ENCODE data around the gene SEMA4G. TPM values are rescaled to one million over a fixed set of nuclear protein-coding genes. Genes with fewer than 3 reads are reported as not detected.
A peak's percentile ranks its signal among the peaks of the same experiment; 100 is the strongest.

Gene SEMA4G
- total and polyA plus RNA-seq, 2 of the 4 experiments (the other 2 are of a cell fraction) = 0.90 to 8.7 TPM

DNA sequence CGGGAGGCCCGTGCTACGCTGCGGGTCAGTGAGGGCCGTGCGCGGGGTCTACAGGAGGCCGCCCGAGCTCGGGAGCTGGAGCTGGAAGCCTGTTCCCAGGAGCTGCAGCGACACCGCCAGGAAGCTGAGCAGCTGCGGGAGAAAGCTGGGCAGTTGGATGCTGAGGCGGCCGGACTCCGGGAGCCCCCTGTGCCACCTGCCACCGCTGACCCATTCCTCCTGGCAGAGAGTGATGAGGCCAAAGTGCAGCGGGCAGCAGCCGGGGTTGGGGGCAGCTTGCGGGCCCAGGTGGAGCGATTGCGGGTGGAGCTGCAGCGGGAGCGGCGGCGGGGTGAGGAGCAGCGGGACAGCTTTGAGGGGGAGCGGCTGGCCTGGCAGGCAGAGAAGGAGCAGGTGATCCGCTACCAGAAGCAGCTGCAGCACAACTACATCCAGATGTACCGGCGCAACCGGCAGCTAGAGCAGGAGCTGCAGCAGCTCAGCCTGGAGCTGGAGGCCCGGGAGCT lies 37.3 kb downstream of the SEMA4G start:
- no peak overlapping the region for H4K5ac ChIP-seq (ENCODE audit: low read depth, low read length)
- ChIA-PET POLR2A (ENCODE audit: unreplicated experiment) (no interaction called here), CTCF (interaction anchor here (1.3 to 1.5 kb wide), 3 partner anchors 8 to 13 kb away, joined by 3 to 5 read pairs (median 4); no protein-coding TSS in a partner anchor)
- H4K91ac ChIP-seq (ENCODE audit: insufficient read depth, low read depth, low read length) = peak overlapping the region; percentile 56; the same call in 1 of the 2 replicates
- no peak overlapping the region for H2BK20ac ChIP-seq (ENCODE audit: low read depth, low read length)
- H3K36me3 ChIP-seq (ENCODE audit: control insufficient read depth, insufficient read depth, low read length) = peaks cover 47% of the 10 kb centered on the region
- no peak overlapping the region for H2BK15ac ChIP-seq (ENCODE audit: low read depth, low read length)
- no peak for ATAC-seq (ENCODE audit: low read depth)
- peaks cover 31% of the 10 kb centered on the region for H3K4me1 ChIP-seq (ENCODE audit: control insufficient read depth, insufficient read depth, low read length)
- H4K20me1 ChIP-seq (ENCODE audit: insufficient read depth, low read length) = peaks cover 59% of the 10 kb centered on the region
- H3K23ac ChIP-seq (ENCODE audit: low read depth, low read length) = peak overlapping the region; percentile 65; the same call in 1 of the 2 replicates
- H2AK5ac ChIP-seq (ENCODE audit: low read depth, low read length) = no peak overlapping the region; the same call in 1 of the 2 replicates
- in situ Hi-C loops (cut with MboI; ENCODE audit: low sequenced_read_pairs) = no loop called here
- 79% methylated on average over 33 of the region's 33 CpGs; no CpG with 5 or more reads in 1 of the 2 experiments for WGBS, 2 experiments (ENCODE audit: extremely low coverage in 2 of 2, insufficient read length in 1 of 2)
- peak; percentile 32 for DNase-seq
- no TSS peak for BruUV-seq (replicated peaks)
- H3K4ac ChIP-seq (ENCODE audit: low read depth, low read length) = peak overlapping the region; percentile 63; the same call in 1 of the 2 replicates
- peak overlapping the region; percentile 81; the same call in 1 of the 2 replicates for H3K27ac ChIP-seq (ENCODE audit: insufficient read depth, low read length)
- peak overlapping the region; percentile 39 for H2AK9ac ChIP-seq (replicated peaks; ENCODE audit: low read depth, low read length, poor library complexity)
- peak overlapping the region in 1 of 2 experiments; percentile 63; a peak in 1 of 4 replicates for H4K8ac ChIP-seq (ENCODE audit: low read depth in 2 of 2, low read length in 2 of 2)
- H3K9me3 ChIP-seq (ENCODE audit: control insufficient read depth, insufficient read depth, low read length) = no peaks in the 10 kb centered on the region
- peaks cover 14% of the 10 kb centered on the region for H3K9me1 ChIP-seq (ENCODE audit: insufficient read depth, low read length)
- H3K9ac ChIP-seq (ENCODE audit: low read depth, low read length) = no peak overlapping the region
- no peaks in the 10 kb centered on the region for H3K27me3 ChIP-seq (ENCODE audit: control insufficient read depth, insufficient read depth, low read length)
- H3K56ac ChIP-seq (ENCODE audit: extremely low read depth, insufficient read depth, low read length) = no peak overlapping the region
- H3K18ac ChIP-seq (ENCODE audit: low read depth, low read length) = no peak overlapping the region
- H3K79me1 ChIP-seq (ENCODE audit: low read depth in 1 of 2, low read length in 2 of 2) = peaks cover 21 to 69% of the 10 kb centered on the region in 2 experiments; a peak in 3 of 4 replicates
- peak overlapping the region; percentile 70; the same call in 1 of the 2 replicates for H2BK120ac ChIP-seq (ENCODE audit: low read depth, low read length)
- H3K4me3 ChIP-seq (ENCODE audit: insufficient read depth, low read depth, low read length) = no peak overlapping the region
- TF ChIP-seq CEBPB (IDR thresholded peaks at IDR 0.05; ENCODE audit: low read depth, low read length) (no peak), ELK1 (IDR thresholded peaks at IDR 0.05; ENCODE audit: borderline replicate concordance, low read depth, low read length) (no peak)
- H3K4me2 ChIP-seq (ENCODE audit: low read depth, low read length) = no peak overlapping the region
- intact Hi-C loops (cut with micrococcal nuclease) = no loop called here
- H2AFZ ChIP-seq (replicated peaks; ENCODE audit: low read length, poor library complexity) = no peak overlapping the region
- H3K14ac ChIP-seq (replicated peaks; ENCODE audit: low read depth, low read length) = no peak overlapping the region
- dilution Hi-C loops (cut with HindIII; ENCODE audit: low sequenced_read_pairs, unreplicated experiment) = no loop called here
- peak overlapping the region; percentile 67 for H2BK5ac ChIP-seq (ENCODE audit: low read depth, low read length, poor library complexity, severe bottlenecking)
